K562 treated with DMSO at 1 percent for 48 hours (cell line): ENCODE measurements around the gene CTNNA2. TPM values are rescaled to one million over a fixed set of nuclear protein-coding genes. Genes with fewer than 3 reads are reported as not detected.

ENCODE experiments used
- total RNA-seq: library from RNA; unstranded; fragments of 300-600 nt; gene quantifications from 2 replicates; pipeline ENCODE4 v1.2.3, GENCODE V29; 2022; ENCODE audit warnings: low replicate concordance; ENCODE audit errors: extremely low read depth

Gene CTNNA2
- total RNA-seq, result not detected in 2 replicates

GRCh38 chr2:79512442-79513401, at the start of gene CTNNA2:
CTNNA2 (plus strand) TSS chr2:79513051.

GRCh38 chr2:80303909-80304837, 791.3 kb downstream of the CTNNA2 start, which contains the start of gene LRRTM1:
LRRTM1 (minus strand) TSS chr2:80304752; CDS start chr2:80303819, 933 bp downstream.

